H1 (cell line): ENCODE results near the gene SPSB3. TPM values are rescaled to one million over a fixed set of nuclear protein-coding genes. Genes with fewer than 3 reads are reported as not detected.

ENCODE experiments used
- CTCF ChIA-PET: fragments of 300-600 bp; sonication (Branson Sonifier 250); formaldehyde crosslinking; loops from one replicate; lab custom pipeline; 2021; ENCODE audit not compliant: partially characterized antibody; lab: Charles Lee
- POLR2A ChIA-PET: fragments of 300-600 bp; sonication (Branson Sonifier 250); formaldehyde crosslinking; loops from one replicate; lab custom pipeline; 2021; ENCODE audit warnings: inconsistent platforms; ENCODE audit not compliant: partially characterized antibody; lab: Charles Lee
- DNase-seq, 2 experiments: peaks; one replicate each; pipeline versions ENCODE4 v3.0.0 to v3.0.0-alpha.2; 2010 to 2022; ENCODE audit warnings: low spot score in 2 of 2, low read depth in 1 of 2, mixed read lengths in 1 of 2
- FAIRE-seq: peaks from 2 replicates; lab custom pipeline; 2011; peaks lifted over from hg19 to GRCh38; lab: Jason Lieb, UNC
- H2AFZ ChIP-seq: 2 replicates; pipeline ENCODE4 v1.8.1; 2012; ENCODE audit warnings: low read length, inconsistent platforms
- H2AK5ac ChIP-seq: 2 replicates; pipeline ENCODE4 v1.6.1; 2013; ENCODE audit warnings: low read depth, low read length
- H2BK120ac ChIP-seq: replicated peaks from 2 replicates; pipeline ENCODE3; 2013; ENCODE audit warnings: low read depth, low read length, inconsistent platforms
- H2BK12ac ChIP-seq: 2 replicates; pipeline ENCODE4 v1.6.1; 2013; ENCODE audit warnings: low read depth, low read length
- H2BK15ac ChIP-seq: 2 replicates; pipeline ENCODE4 v1.6.1; 2013; ENCODE audit warnings: low read length
- H2BK20ac ChIP-seq: 2 replicates; pipeline ENCODE4 v1.6.1; 2013; ENCODE audit warnings: low read length
- H2BK5ac ChIP-seq: 2 replicates; pipeline ENCODE4 v1.6.1; 2013; ENCODE audit warnings: low read depth, low read length
- H3K14ac ChIP-seq: 2 replicates; pipeline ENCODE4 v1.6.1; 2013; ENCODE audit warnings: inconsistent platforms; ENCODE audit not compliant: insufficient read length
- H3K18ac ChIP-seq: 2 replicates; pipeline ENCODE4 v1.6.1; 2013; ENCODE audit warnings: low read length; ENCODE audit errors: extremely low read depth
- H3K23ac ChIP-seq: 2 replicates; pipeline ENCODE4 v1.6.1; 2013; ENCODE audit warnings: inconsistent platforms; ENCODE audit not compliant: insufficient read length
- H3K23me2 ChIP-seq: 2 replicates; pipeline ENCODE4 v1.6.1; 2013; ENCODE audit warnings: low read depth, low read length
- H3K27ac ChIP-seq: 2 replicates; pipeline ENCODE4 v1.6.1; 2011; ENCODE audit warnings: low read depth, low read length, inconsistent platforms
- H3K27me3 ChIP-seq, 4 experiments: replicated peaks in 1 of 4; 1 replicate in 1 of 4; 2 replicates in 3 of 4; pipeline versions ENCODE4 v1.6.1 to v1.8.1; 2011 to 2013; ENCODE audit warnings: low read length in 3 of 4, mild to moderate bottlenecking in 3 of 4, inconsistent platforms in 2 of 4, mixed read lengths in 2 of 4, moderate library complexity in 1 of 4; ENCODE audit not compliant: control insufficient read depth in 3 of 4, insufficient read depth in 3 of 4; ENCODE audit errors: extremely low read depth in 1 of 4
- H3K36me3 ChIP-seq, 4 experiments: 2 replicates each; pipeline versions ENCODE4 v1.6.1 to v1.8.1; 2011 to 2013; ENCODE audit warnings: mild to moderate bottlenecking in 4 of 4, low read length in 3 of 4, moderate library complexity in 2 of 4, control low read depth in 1 of 4, inconsistent platforms in 1 of 4; ENCODE audit not compliant: insufficient read depth in 4 of 4, control insufficient read depth in 2 of 4
- H3K4ac ChIP-seq: replicated peaks from 2 replicates; pipeline ENCODE3; 2013; ENCODE audit warnings: low read length, low read depth, mixed read lengths, inconsistent platforms; ENCODE audit not compliant: insufficient read length
- H3K4me1 ChIP-seq, 4 experiments: replicated peaks in 1 of 4; 1 replicate in 1 of 4; 2 replicates in 3 of 4; pipeline versions ENCODE4 v1.6.1 to v1.8.1; 2011 to 2013; ENCODE audit warnings: low read length in 3 of 4, inconsistent platforms in 2 of 4, mixed read lengths in 1 of 4; ENCODE audit not compliant: insufficient read depth in 4 of 4, control insufficient read depth in 3 of 4
- H3K4me2 ChIP-seq, 2 experiments: 2 replicates each; pipeline versions ENCODE4 v1.6.1 to v1.8.1; 2011 to 2013; ENCODE audit warnings: low read depth in 2 of 2, low read length in 2 of 2, control low read depth in 1 of 2, inconsistent platforms in 1 of 2, mild to moderate bottlenecking in 1 of 2; ENCODE audit not compliant: insufficient read depth in 1 of 2
- H3K4me3 ChIP-seq, 4 experiments: fragments of 200-600, 300-600 bp in 1 of 4; sonication (generic), shearing (Covaris generic), sonication (Bioruptor Twin) in 1 of 4; 2 replicates each; pipeline versions ENCODE4 v1.5.1 to v1.8.1; 2011 to 2016; ENCODE audit warnings: low read length in 4 of 4, low read depth in 3 of 4, control low read depth in 2 of 4, inconsistent platforms in 2 of 4, mild to moderate bottlenecking in 2 of 4, mixed read lengths in 1 of 4, moderate library complexity in 1 of 4; ENCODE audit not compliant: insufficient read depth in 2 of 4; ENCODE audit errors: extremely low read depth in 1 of 4
- H3K56ac ChIP-seq: replicated peaks from 2 replicates; pipeline ENCODE3; 2013; ENCODE audit warnings: low read depth, mild to moderate bottlenecking, mixed read lengths, low read length, inconsistent platforms; ENCODE audit not compliant: insufficient read length
- H3K79me1 ChIP-seq: 2 replicates; pipeline ENCODE4 v1.6.1; 2013; ENCODE audit warnings: low read depth, low read length, control low read depth
- H3K79me2 ChIP-seq, 2 experiments: 2 replicates each; pipeline versions ENCODE4 v1.6.1 to v1.8.1; 2012 to 2013; ENCODE audit warnings: low read length in 2 of 2, mild to moderate bottlenecking in 2 of 2, inconsistent platforms in 1 of 2; ENCODE audit not compliant: insufficient read depth in 2 of 2, control insufficient read depth in 1 of 2
- H3K9ac ChIP-seq, 4 experiments: replicated peaks in 1 of 4; 1 replicate in 1 of 4; 2 replicates in 3 of 4; pipeline versions ENCODE4 v1.6.1 to v1.8.1; 2011 to 2013; ENCODE audit warnings: low read depth in 3 of 4, low read length in 3 of 4, control low read depth in 2 of 4, mild to moderate bottlenecking in 2 of 4, moderate library complexity in 2 of 4, inconsistent platforms in 1 of 4; ENCODE audit errors: extremely low read depth in 1 of 4
- H3K9me3 ChIP-seq, 2 experiments: 2 replicates each; pipeline versions ENCODE4 v1.6.1 to v1.8.1; 2012 to 2013; ENCODE audit warnings: mild to moderate bottlenecking in 2 of 2, moderate library complexity in 2 of 2, control low read depth in 1 of 2, inconsistent platforms in 1 of 2, low read depth in 1 of 2, low read length in 1 of 2, mixed read lengths in 1 of 2; ENCODE audit not compliant: insufficient read depth in 2 of 2
- H4K20me1 ChIP-seq, 2 experiments: replicated peaks in 1 of 2; 2 replicates each; pipeline versions ENCODE3 to v1.8.1; 2011 to 2013; ENCODE audit warnings: inconsistent platforms in 2 of 2, low read length in 2 of 2, mild to moderate bottlenecking in 1 of 2; ENCODE audit not compliant: insufficient read depth in 2 of 2, control insufficient read depth in 1 of 2
- H4K5ac ChIP-seq: 2 replicates; pipeline ENCODE4 v1.6.1; 2013; ENCODE audit warnings: low read length, low read depth, mixed read lengths, inconsistent platforms; ENCODE audit not compliant: insufficient read length
- H4K8ac ChIP-seq: 2 replicates; pipeline ENCODE4 v1.8.0; 2013; ENCODE audit warnings: mild to moderate bottlenecking, moderate library complexity, low read length, inconsistent platforms; ENCODE audit not compliant: insufficient read depth; ENCODE audit errors: extremely low read depth
- H4K91ac ChIP-seq: replicated peaks from 2 replicates; pipeline ENCODE3; 2013; ENCODE audit warnings: low read length, mixed read lengths, inconsistent platforms; ENCODE audit not compliant: insufficient read length
- BCL11A ChIP-seq, 2 experiments: IDR thresholded peaks; one replicate each; pipeline ENCODE4 v1.6.1; 2011; ENCODE audit warnings: low read depth in 2 of 2, low read length in 2 of 2, mild to moderate bottlenecking in 2 of 2
- CHD2 ChIP-seq: IDR thresholded peaks from 2 replicates; pipeline ENCODE4 v1.6.1; 2012; ENCODE audit warnings: low read length, improper control_type of control experiment
- JUND ChIP-seq: IDR thresholded peaks from 2 replicates; pipeline ENCODE4 v1.6.1; 2011; ENCODE audit warnings: mild to moderate bottlenecking, improper control_type of control experiment, low read length
- KDM1A ChIP-seq: fragments of 200-600, 300-600 bp; sonication (generic); IDR thresholded peaks from 2 replicates; pipeline ENCODE4 v1.7.1; 2016; ENCODE audit warnings: mild to moderate bottlenecking, low read length, borderline replicate concordance
- KDM5A ChIP-seq: fragments of 200-600 bp; IDR thresholded peaks from 2 replicates; pipeline ENCODE4 v1.7.1; 2012; ENCODE audit warnings: mild to moderate bottlenecking, low read length, inconsistent platforms, mixed read lengths
- MAFK ChIP-seq: IDR thresholded peaks from 2 replicates; pipeline ENCODE4 v1.6.1; 2012; ENCODE audit warnings: low read depth, mild to moderate bottlenecking, improper control_type of control experiment, low read length
- NRF1 ChIP-seq: IDR thresholded peaks from 2 replicates; pipeline ENCODE4 v1.6.1; 2011; ENCODE audit warnings: mild to moderate bottlenecking, low read depth, low read length, improper control_type of control experiment
- SRF ChIP-seq: IDR thresholded peaks from 2 replicates; pipeline ENCODE4 v1.6.1; 2011; ENCODE audit warnings: mild to moderate bottlenecking, low read depth, low read length, moderate library complexity
- TAF1 ChIP-seq: IDR thresholded peaks from 2 replicates; pipeline ENCODE4 v1.6.1; 2011; ENCODE audit warnings: mild to moderate bottlenecking, low read depth, low read length
- YY1 ChIP-seq: IDR thresholded peaks from 2 replicates; pipeline ENCODE4 v1.6.1; 2011; ENCODE audit warnings: low read depth, mild to moderate bottlenecking, low read length
- WGBS, 2 experiments: shearing (Covaris generic) in 1 of 2; methylation state at CpG; one replicate each; pipeline versions ENCODE4 v1.1.6 to v1.1.7; 2013 to 2015; ENCODE audit warnings: low lambda C conversion rate in 2 of 2, mixed read lengths in 2 of 2, inconsistent platforms in 1 of 2, low coverage in 1 of 2, missing lambda C conversion rate in 1 of 2; ENCODE audit not compliant: insufficient replicate concordance in 2 of 2, insufficient coverage in 1 of 2, insufficient read length in 1 of 2; ENCODE audit errors: extremely low coverage in 1 of 2, missing lambda C conversion rate in 1 of 2; 5-methylcytosine and 5-hydroxymethylcytosine counted together
- polyA plus RNA-seq, 7 experiments: library from polyadenylated mRNA; depleted of rRNA in 3 of 7; stranded (reverse) in 5 of 7; unstranded in 2 of 7; fragments of >200 nt in 5 of 7; fragments of 200-250 nt in 2 of 7; gene quantifications; 1 replicate in 5 of 7; 2 replicates in 1 of 7; 4 replicates in 1 of 7; pipeline versions ENCODE4 v1.2.1 to v1.2.3, GENCODE V29; 2011 to 2013; ENCODE audit warnings: missing spikeins in 2 of 7, mixed read lengths in 2 of 7
- total RNA-seq: library from RNA; stranded (reverse); fragmentation: NEBNext Ultra II Directional; extraction: Animal tissue kit (Norgen Biotek cat#: 25700); gene quantifications from 2 replicates; pipeline ENCODE4 v1.2.1, GENCODE V29; 2021
- TF ChIP-seq, protein P1 (sequence below): IDR thresholded peaks from 2 replicates; pipeline ENCODE4 v1.6.1; 2012; ENCODE audit warnings: low read length, inconsistent platforms
- TF ChIP-seq, protein P2 (sequence below): IDR thresholded peaks from 2 replicates; pipeline ENCODE4 v1.6.1; 2011; ENCODE audit warnings: low read depth, mild to moderate bottlenecking, low read length; ENCODE audit not compliant: insufficient read depth

SPSB3 gene
- total and polyA plus RNA-seq, 2 of the 8 experiments (the other 6 are each of a cell fraction or from before 2014, with no cell fraction given), result 22.5 to 37.8 TPM

DNA sequence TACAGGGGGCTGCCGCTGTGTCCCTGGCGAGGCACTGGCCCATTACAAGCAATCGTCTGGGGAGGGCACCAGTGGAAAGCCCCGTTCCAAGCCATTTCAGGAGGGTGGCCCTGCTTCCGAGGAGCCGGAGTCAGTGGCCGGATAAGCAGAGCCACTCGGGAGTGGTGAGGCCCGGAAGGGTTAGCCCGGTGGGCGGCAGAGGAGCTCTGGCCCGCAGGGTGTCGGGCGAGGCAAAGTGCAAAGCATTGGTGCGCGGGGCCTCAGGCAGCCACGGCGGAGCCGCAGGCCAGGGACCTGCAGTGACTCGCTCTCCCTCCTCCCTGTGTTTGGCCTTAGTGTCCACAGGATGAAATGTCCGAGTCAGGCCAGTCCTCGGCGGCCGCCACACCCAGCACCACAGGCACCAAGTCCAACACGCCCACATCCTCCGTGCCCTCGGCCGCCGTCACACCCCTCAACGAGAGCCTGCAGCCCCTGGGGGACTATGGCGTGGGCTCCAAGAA, 35.6 kb downstream of the SPSB3 start:
- Histone ChIP-seq H3K27ac (no peak overlapping the region), H3K27me3 (no peaks in the 10 kb centered on the region), H3K9me3 (no peaks in the 10 kb centered on the region), H3K56ac (no peak overlapping the region), H4K5ac (no peak overlapping the region), H2AFZ (no peak overlapping the region), H4K91ac (no peak overlapping the region), H2BK12ac (no peak overlapping the region), H3K9ac (no peak overlapping the region), H3K4ac (no peak overlapping the region), H2BK120ac (no peak overlapping the region), H3K4me3 (no peak overlapping the region), H3K79me2 (no peaks in the 10 kb centered on the region), H3K36me3 (peaks cover 0 to 14% (median 2%) of the 10 kb centered on the region in 4 experiments; a peak in 4 of 8 replicates), H2AK5ac (no peak overlapping the region), H3K4me1 (no peaks in the 10 kb centered on the region), H2BK5ac (no peak overlapping the region), H2BK15ac (no peak overlapping the region), H3K79me1 (no peaks in the 10 kb centered on the region), H3K23ac (no peak overlapping the region), H2BK20ac (no peak overlapping the region), H3K18ac (no peak overlapping the region), H3K14ac (no peak overlapping the region), H3K4me2 (no peak overlapping the region), H3K23me2 (no peaks in the 10 kb centered on the region), H4K20me1 (peaks cover 0 to 6% of the 10 kb centered on the region in 2 experiments), H4K8ac (peak overlapping the region; percentile 85; the same call in 1 of the 2 replicates)
- no peak for FAIRE-seq
- POLR2A ChIA-PET, result interaction anchor here (0.7 to 5.5 kb wide), 4 partner anchors 10 to 22 kb away, joined by 3 to 18 read pairs (median 4); no protein-coding TSS in a partner anchor
- DNase-seq, result no peak
- 85% methylated on average over 28 of the region's 31 CpGs; no CpG with 5 or more reads in 1 of the 2 experiments for WGBS, 2 experiments
- CTCF ChIA-PET, result interaction anchor here (0.6 to 3.1 kb wide), 4 partner anchors 10 to 190 kb away, joined by 3 to 12 read pairs (median 6); no protein-coding TSS in a partner anchor
- TF ChIP-seq SRF, result no peak
- TF ChIP-seq, protein P1, sequence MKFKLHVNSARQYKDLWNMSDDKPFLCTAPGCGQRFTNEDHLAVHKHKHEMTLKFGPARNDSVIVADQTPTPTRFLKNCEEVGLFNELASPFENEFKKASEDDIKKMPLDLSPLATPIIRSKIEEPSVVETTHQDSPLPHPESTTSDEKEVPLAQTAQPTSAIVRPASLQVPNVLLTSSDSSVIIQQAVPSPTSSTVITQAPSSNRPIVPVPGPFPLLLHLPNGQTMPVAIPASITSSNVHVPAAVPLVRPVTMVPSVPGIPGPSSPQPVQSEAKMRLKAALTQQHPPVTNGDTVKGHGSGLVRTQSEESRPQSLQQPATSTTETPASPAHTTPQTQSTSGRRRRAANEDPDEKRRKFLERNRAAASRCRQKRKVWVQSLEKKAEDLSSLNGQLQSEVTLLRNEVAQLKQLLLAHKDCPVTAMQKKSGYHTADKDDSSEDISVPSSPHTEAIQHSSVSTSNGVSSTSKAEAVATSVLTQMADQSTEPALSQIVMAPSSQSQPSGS, result no peak
- TF ChIP-seq KDM5A, result no peak
- no peak for TF ChIP-seq CHD2
- no peak for TF ChIP-seq KDM1A
- TF ChIP-seq, protein P2, sequence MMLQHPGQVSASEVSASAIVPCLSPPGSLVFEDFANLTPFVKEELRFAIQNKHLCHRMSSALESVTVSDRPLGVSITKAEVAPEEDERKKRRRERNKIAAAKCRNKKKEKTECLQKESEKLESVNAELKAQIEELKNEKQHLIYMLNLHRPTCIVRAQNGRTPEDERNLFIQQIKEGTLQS, result no peak
- TF ChIP-seq MAFK, result no peak
- TF ChIP-seq TAF1, result no peak
- TF ChIP-seq YY1, result no peak
- TF ChIP-seq BCL11A (IDR thresholded peaks at IDR 0.05; ENCODE audit: low read depth in 2 of 2, low read length in 2 of 2), result no peak
- TF ChIP-seq JUND, result no peak
- TF ChIP-seq NRF1, result no peak
